Glomerular endothelial cell (primary cell): ENCODE data around the gene LIX1L. TPM values are rescaled to one million over a fixed set of nuclear protein-coding genes. Genes with fewer than 3 reads are reported as not detected.

Experiments used
- DNase-seq: peaks from one replicate; pipeline ENCODE4 v3.0.0-alpha.2; 2011; ENCODE audit warnings: low read depth, low spot score; ENCODE audit errors: extremely low read depth
- total RNA-seq: library from RNA; depleted of rRNA; stranded (reverse); fragments of >200 nt; gene quantifications from 2 replicates; pipeline ENCODE4 v1.2.3, GENCODE V29; 2015

Gene LIX1L
- total RNA-seq, 1 donor from 2014 or later = 42.2 TPM

DNA sequence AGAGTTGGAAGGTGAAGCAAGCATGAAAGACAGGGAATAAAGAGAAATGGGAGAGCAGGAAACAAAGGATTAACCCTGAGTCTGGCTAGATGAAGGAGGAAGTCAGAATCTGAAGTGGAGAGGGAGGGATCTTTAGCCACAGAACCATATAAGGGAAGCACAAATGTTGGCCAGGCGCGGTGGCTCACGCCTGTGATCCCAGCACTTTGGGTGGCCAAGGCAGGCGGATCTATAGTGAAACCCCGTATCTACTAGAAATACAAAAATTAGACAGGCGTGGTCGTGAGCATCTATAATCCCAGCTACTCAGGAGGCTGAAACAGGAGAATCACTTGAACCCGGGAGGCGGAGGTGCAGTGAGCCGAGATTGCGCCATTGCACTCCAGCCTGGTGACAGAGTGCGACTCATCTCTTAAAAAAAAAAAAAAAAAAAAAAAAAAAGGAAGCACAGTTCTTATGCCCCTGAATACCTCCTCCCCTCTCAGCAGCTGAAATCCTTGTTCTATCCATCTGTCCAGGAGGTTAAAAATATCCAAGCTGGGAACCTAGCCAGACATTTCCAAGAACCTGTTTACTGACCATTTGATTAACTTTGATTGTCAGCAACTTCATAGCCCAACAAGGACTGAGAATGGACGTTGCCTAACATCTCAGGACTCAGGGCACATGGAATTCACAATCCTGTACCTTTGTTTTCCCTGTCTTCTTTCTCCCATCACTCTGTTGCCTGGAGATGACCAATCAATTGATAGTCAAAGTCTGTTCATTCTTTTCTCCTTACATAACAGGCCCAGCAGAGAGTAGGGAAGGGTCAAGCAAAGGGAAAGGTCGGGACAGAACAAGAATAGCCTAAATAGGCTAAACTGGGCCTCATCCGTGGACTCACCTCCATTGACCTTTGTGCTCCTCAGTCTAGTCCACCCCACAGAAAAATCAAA is 28.0 kb upstream of the LIX1L start:
- DNase-seq = no peak

DNA sequence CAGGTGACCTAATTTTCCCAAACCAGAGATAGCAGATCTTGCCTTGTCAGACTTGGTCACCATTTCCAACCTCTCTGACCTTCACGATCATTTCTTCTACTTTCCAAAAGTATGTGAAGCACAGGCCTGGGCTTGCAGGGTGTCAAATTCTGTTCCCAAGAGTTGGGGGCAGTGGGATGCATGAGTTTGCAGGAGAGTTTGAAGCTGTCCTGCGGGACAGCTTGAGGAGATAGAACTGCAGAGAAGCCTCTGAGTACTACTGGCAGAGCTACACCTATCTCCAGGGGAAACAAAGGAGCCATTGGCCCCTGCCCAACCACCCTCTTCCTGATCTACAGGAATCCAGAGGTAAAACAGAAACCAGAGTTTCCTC is 27.3 kb upstream of the LIX1L start:
- DNase-seq = no peak

DNA sequence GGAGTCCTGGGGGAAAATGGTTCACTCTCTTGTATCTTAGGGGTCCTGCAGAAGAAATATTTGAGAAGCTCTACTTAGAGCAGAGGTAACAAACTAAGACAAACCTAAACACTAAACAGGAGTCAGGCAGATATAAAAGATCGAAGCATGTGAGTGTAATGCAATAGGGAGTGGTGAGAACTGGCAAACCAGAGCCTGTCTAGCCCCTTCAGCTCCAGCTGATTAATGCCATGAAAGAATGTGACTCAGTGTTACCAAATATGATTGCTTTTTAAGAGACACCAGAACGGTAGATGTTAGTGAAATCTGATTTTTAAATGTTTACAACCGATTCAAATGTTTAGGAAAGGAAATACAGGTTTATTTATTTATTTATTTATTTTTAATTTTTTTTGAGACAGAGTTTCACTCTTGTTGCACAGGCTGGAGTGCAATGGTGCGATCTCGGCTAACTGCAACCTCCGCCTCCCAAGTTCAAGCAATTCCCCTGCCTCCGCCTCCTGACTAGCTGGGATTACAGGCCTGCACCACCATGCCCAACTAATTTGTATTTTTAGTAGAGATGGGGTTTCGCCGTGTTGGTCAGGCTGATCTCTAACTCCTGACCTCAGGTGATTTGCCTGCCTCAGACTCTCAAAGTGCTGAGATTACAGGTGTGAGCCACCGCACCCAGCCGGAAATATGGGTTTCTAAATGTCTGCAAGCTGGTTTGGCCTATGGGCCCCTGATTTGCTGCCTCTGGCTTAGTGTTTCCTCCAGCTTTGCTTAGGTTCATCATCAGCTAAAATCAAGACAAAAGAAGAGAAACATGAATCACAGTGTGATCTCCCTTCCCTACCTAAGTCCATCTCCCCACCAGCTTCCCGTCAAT is 26.4 kb upstream of the LIX1L start:
- no peak for DNase-seq

DNA sequence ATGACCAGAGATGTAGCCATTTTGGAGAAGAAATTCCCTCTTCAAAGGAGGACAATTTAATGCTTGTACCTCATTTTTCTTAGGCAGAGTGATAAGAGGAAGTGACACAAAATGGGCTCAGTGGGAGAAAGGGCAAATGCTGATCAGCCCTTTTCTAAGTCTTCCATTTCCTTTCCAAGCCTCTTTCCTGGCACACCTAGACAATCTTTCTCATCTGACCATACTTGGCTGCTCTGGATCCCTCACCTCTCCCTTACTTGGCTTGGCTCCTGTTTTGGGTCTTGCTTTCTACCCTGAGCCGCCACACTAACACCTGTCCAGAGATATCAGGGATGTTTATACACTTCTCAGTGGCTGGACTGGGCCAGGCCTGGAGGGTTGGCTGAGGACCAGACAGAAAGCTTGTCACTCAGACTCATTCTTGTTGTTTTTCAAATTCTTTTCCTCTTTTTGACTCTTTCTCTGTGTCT is 25.4 kb upstream of the LIX1L start:
- DNase-seq = no peak

DNA sequence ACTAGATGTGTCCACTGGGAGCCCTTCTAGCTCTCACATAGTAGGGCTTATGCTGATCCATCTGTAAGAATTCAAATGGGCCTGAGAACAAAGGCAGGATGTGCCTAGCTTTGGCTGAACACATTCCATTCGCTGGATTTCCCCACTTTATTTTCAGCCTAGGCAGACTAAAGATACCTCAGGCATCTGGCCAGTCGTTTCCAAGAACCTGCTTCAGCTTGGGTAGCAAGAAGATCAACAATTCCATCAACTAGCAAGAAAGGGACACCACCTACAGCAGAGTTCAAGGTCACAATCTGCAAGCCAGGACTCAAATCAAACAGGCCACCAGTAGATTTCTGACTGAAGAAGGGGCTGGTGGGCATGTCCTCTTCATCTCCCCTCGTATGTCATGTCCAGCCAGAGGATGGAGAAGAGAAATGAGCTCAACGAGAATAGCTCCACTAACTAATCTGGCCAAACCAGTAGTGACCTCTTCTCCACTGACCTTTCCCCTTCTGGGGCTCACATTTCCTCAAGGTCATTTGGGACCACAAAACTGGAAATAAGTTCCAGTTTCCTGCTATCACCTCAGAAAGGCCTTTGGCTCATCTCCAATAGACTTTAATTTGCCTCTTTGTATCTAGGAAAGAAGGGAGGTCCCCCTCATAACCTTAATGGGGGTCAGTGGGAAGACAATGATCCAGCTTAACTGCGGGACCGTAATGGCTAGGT is 24.4 kb upstream of the LIX1L start:
- DNase-seq = no peak

DNA sequence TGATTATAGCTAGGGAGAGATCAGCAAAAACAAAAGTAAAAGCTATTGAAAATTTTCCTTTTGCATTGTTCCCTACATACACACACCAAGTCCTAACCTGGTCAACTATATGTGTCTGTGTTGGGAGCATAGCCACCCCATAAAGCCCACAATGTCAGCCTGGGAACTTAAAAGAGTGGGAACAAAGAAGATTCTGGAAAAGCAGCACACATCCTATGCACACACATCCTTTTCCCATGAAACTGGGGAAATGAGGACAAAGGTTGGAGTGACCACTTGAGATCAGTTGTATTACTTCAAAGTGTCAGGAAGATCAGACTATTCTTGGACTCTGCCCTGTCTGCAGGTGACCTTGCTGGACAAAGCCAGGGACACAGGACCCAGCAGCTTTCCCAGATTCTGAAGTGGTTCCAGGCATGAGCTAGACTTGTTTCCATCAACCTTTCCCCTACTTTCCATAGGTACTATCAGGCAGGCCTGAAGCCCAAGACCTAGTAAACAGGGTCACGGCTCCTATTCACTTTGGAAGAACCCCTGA is 22.7 kb upstream of the LIX1L start:
- DNase-seq = no peak

DNA sequence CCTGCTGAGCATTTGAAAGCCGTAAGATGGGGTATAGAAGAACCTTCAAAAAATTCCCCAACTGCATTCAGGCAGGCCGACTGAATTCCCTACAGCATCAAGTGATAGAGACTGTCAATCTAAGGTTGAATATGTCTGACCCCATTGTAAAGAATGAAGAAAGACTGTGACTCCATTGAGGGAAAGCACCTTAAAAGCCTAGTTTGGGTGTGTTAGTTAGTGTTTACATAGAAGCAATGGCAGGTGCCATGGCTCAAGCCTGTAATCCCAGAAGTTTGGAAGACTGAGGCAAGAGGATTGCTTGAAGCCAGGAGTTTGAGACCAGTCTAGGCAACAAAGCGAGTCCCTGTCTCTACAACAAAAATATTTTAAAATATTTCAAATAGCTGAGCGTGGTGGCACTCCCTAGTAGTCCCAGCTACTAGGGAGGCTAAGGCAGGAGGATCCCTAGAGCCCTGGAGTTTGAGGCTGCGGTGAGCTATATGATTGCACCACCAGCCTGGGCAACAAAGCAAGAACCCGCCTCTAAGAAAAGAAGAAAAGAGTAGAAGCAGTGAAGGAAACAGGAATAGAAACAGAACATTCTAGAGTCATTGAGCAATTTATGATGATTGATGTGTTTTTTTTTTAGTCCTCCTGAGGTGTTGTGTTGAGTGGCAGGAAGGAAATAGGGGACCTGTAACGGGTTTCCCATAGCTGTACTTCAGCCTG is 22.1 kb upstream of the LIX1L start:
- no peak for DNase-seq

DNA sequence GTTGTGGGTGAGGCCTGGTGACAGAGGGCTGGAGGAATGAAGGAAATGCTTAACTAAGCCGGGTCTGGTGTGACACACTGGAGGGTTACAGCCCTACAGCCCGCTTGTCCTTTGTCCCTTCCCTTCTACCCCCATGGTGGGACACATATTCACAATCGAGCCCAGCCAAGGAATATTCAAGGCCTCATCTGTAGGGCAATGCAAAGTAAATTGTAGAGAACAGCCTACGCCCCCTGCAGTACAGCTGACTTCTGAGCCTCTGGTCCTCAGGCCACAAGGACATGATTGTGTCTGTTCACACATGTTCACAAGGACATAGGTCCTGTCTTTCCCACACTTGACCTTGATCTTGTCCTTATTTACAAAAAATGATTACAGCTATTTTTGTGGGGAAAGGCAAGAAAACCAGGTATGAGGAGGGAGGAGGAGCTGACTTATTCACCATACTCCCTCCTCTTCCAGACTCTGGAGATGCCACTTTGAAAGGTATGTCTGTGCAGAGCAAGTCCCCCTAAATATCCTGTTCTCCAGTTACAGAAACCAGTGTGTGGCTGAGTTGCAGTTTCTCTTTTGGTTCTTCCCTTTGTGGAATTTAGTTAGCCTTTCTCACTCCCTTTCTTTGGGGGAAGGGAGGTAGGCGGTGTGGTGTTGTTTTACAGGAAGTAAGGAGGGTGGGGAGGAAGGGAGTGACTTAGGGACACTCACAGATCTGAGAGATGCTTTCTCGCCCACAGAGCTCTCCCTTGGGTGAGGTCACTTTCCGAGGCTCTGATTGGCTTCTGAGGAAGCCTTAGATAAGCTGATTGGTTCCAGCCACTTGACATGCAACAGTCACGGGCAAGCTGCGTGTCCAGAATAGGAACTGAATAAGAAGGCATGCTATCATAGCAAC is 21.3 kb upstream of the LIX1L start:
- DNase-seq = peak; percentile 90

DNA sequence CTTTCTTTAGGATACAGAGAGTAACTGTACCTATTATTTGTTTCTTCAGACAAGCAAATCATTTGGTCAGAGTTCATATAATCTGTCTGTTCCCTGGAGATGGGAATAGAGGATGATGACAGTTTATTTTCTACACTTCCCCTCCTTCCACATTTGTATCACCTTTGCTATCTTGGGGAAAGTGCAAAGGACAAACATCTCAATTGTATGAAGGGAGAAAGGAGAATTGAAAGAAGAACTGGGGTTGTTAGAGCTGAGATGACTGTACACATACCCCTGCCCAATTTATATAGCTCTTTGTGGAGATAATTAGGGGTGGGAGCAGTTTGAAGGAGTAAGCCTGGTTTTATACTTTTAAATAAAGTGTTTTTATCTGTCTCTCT is 20.6 kb upstream of the LIX1L start:
- no peak for DNase-seq

DNA sequence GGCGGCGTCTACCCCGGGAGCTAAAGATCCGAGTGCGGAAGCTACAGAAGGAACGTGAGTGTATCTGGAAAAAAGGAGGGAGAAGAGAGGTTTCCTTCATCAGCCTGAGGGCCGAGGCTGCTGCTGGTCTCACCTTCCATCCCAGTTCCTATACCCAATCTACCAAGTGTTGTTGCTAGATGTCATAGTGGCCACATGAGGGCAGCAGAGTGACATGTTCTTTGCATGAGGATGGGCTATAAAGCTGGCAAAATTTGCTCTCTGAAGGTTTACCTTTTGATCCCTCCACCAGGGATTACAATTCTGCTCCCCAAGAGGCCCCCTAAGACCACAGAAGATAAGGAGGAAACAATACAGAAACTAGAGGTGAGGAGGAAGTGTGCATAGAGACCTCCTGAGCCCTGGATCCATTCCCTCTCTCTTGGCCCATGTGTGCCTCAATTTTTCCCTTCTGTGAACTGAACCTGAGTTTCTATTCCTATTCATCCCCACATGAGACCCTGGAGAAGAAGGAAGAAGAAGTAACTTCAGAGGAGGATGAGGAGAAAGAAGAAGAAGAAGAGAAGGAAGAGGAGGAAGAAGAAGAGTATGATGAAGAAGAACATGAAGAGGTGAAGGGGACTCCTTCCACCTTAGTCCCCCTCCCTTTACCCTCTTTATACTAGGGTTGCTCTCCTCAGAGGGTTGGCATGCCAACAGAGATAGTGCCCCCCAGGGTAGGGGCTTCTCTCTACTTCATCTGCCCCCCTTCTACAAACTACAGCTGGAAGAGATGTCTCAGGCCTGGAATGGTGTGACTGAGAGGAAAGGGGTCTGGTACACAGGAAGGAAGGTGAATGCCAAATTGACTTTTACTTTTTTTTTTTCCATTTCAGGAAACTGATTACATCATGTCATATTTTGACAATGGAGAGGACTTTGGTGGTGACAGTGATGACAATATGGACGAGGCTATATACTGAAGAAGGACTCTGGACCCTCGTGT is 20.0 kb upstream of the LIX1L start:
- DNase-seq = no peak

DNA sequence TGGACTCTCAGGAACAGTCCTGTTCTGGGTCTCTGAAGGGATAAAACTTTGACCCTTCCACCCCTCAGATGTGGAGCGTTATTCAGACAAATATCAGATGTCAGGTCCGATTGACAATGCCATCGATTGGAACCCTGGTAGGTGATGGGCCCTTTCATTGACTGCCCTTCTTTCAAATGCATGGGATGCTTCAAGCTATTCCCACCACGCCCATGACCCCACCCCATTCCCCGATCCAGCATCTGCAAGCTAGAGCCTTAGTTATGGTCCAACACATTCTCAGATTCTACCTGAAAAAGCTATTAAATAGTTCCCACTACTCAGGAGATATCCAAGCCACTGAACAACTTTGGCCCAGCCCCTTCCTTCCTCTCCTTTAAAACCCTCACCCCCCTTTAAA is 19.2 kb upstream of the LIX1L start:
- no peak for DNase-seq

DNA sequence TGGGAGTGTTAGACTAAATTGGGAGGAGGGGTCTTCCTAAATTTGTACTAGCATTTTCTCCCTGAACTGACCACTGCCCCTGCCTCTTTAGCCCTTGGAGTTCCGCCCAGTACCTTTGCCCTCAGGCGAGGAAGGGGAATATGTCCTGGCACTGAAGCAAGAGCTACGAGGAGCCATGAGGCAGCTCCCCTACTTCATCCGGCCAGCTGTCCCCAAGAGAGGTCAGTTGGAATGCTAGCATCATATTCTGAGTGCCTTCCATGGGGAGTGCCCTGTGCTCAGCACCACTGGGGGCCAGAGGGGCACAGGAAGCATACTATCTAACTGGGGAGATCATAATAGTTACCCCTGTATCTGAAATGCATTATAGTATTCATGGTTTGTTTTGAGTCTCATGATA is 17.4 kb upstream of the LIX1L start:
- no peak for DNase-seq

DNA sequence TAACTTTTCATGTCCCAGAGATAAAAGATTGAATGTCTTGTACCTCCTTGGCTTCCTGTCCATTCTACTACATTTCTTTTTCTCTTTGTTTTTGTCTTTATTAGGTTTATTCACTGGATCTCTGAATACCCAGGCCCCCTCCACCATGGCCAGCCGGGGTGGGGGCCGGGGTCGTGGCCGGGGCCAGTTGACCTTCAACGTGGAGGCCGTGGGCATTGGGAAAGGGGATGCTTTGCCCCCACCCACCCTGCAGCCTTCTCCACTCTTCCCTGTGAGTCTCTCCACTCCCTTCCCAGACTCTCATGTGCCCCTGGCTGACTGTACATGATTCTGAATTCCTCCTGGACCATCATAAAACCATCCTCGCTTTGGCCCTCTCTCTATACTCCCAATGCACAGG is 16.9 kb upstream of the LIX1L start:
- no peak for DNase-seq

DNA sequence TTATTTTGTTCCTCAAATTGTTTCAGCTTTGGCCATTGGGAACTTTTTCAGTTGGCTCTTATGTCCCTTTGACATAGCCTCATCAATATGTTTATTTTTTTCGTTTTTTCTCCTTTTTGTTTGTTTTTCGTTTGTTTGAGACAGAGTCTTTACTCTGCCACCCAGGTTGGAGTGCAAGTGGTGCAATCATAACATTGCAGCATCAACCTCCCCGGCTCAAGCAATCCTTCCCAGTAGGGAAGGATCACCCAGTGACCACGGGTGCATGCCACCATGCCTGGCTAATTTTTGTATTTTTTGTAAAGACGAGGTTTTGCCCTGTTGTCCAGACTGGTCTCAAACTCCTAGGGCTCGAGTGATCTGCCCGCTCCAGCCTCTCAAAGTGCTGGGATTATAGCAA is 14.8 kb upstream of the LIX1L start:
- no peak for DNase-seq

DNA sequence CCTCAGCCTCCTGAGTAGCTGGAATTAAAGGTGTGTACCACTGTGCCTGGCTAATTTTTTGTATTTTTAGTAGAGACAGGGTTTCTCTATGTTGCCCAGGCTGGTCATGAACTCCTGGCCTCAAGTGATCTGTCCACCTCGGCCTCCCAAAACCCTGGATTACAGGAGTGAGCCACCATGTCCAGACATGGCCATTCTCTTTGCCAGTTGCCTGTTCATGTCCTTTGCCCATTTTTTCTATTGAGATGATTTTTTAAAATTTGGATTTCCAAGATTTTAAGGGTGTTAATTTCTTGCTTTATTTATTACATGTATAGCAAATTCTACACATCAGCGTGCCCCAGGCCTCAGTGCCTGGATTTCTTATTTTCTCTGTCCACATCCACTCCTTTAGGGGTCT is 9.5 kb upstream of the LIX1L start:
- DNase-seq = no peak

DNA sequence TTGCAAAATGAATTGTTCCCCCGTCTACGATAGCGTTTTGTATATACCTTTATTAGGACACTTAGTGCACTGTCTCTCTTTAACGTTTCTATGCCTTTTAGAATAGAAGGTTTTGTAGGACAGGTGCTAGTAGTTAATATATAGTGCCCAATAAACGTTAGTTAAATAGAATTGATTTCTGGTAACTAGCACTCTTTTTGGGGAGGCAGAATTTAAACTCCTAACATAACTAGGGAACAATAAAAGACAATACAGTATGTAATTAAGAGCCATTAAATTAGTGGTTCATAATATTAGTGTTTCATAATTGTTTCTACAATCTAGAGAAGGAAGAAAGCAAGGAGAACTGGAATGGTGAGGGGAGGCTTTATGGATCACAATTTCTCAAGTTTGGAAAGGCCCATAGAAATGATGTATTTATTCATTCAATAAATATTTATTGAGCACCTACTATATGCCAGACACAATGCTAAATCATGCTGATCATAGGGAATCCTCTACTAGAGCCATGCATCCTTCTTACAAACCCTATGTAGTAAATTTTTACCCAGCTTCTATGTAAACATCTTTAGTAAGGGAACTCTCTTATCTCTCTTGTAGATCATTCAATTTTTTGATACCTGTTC is 7.4 kb upstream of the LIX1L start:
- DNase-seq = no peak

DNA sequence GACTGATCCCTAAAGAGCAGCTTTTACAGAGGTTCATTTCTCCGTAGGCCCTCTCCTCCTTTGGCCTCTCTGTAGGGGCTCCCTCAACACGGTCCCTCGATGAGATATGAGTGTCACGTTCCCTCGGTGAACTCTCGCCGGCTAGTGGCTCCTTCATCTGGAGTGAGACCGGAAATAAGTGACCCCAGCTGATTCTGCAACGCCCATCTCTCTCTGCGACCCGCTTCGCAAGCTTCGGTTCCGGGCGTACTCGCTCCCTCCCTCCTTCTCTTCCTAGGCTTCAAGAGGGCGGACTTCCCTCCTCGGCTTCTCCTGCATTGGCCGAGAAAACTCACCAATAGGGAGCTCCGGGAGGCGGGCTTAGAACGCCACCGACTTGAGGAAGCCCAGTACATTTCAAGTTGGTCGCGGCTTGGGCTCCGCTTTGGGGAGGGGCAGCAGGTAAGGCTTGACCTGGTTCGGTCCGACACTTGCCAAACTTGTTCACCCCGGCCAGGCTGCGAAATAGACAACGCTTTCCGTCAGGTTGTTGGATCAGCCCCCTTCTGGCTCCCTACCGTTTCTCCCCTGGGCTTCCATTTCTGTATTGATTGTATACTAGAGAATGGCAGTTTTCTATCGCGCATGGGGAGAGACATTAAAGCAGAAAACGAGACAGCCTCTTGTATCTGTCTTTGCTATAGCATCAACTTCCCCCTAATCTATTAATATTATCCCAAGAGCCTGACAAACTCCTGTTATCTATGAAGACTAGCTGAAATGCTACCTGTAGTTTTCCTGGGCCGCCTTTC is 6.7 kb upstream of the LIX1L start, which contains the start of the genes ANKRD34A and POLR3GL:
Gene ANKRD34A, minus strand, starts transcription at position 248 of the 791 bp plus-strand sequence. CDS start 2,816 bp downstream, outside the sequence.
Gene POLR3GL, plus strand, starts transcription at position 363 of the 791 bp plus-strand sequence. CDS start 10,176 bp downstream, outside the sequence.
- no peak for DNase-seq
